GM21390 (cell line): ENCODE results near the gene TLE2.

Experiments
- ATAC-seq: cut with Tn5 transposase; IDR thresholded peaks from one replicate; pipeline ENCODE4 v1.9.1; 2021; ENCODE audit not compliant: unreplicated experiment

The TLE2 gene

DNA sequence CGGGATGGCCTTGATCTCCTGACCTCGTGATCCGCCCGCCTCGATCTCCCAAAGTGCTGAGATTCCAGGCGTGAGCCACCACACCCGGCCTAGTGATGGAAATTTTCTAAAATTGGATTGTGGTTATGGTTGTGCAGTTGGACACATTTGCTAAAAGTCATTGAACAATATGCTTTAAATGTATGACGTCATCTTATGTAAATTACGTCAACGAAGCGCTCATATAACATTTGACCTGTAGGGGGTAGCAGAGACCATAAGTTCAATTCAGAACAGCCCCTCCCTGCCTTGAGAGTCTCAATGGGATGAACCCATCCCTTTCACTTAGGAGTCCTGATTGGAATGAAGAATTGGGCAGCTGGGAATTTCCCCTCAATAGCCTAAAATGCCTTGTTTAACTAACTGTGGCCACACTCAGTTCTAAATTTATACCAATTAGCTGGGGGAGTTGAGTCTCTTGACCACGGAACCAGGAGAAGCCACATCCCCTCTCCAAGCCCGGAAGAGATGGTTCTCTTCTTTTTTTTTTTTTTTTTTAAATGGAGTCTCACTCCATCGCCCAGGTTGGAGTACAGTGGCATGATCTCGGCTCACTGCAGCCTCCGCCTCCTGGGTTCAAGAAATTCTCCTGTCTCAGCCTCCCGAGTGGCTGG lies 66.9 kb downstream of the TLE2 start:
- no peak for ATAC-seq

DNA sequence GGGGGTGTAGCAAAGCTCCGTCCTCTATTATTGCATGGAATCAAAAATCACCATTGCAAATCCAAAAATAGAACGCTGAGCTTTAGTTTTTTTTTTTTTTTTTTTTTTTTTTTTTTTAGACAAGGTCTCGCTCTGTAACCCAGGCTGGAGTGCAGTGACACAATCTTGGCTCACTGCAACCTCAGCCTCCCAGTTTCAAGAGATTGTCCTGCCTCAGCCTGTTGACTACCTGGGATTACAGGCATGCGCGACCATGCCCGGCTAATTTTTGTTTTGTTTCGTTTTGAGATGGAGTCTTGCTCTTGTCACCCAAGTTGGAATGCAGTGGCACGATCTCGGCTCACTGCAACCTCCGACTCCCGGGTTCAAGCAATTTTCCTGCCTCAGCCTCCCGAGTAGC lies 69.0 kb downstream of the TLE2 start:
- no peak for ATAC-seq

DNA sequence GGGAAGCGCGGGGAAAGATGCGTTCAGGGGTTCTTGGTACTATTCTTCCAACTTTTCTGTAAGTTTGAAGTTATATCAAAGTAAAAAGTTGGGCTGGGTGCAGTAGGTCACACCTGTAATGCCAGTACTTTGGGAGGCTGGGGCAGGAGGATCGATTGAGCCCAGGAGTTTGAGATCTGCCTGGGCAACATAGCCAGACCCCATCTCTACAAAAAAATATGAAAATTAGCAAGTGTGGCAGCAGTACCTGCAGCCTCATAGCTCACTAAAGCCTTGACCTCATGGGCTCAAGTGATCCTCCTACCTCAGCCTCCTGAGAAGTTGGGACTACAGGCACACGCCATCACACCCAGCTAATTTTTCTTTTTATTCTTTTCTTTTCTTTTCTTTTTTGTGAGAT lies 71.9 kb downstream of the TLE2 start:
- ATAC-seq = no peak

DNA sequence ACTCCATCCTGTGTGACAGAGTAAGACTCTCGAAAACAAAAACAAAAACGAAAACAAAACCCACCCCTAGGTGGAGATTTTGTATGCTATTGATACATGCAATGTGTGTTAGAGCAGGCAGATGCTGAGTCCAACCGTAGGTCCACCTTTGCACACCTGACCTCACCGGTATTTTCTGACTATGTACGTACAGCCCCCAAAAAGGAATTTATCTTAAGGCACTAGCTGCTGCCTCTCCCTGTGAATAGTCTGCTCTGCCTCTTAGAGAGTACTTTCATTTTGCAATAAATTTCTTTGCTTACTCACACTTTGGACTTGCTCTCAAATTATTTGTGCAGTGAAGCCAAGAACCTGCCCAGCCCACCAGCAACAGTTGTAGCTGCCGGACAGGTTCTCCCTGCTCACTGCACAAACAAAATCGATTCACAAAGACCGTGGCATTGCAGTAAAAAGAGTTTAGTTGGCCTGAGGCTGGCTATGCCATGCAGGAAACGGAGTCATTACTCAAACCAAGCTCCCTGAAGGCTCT lies 76.1 kb downstream of the TLE2 start:
- ATAC-seq = no peak

DNA sequence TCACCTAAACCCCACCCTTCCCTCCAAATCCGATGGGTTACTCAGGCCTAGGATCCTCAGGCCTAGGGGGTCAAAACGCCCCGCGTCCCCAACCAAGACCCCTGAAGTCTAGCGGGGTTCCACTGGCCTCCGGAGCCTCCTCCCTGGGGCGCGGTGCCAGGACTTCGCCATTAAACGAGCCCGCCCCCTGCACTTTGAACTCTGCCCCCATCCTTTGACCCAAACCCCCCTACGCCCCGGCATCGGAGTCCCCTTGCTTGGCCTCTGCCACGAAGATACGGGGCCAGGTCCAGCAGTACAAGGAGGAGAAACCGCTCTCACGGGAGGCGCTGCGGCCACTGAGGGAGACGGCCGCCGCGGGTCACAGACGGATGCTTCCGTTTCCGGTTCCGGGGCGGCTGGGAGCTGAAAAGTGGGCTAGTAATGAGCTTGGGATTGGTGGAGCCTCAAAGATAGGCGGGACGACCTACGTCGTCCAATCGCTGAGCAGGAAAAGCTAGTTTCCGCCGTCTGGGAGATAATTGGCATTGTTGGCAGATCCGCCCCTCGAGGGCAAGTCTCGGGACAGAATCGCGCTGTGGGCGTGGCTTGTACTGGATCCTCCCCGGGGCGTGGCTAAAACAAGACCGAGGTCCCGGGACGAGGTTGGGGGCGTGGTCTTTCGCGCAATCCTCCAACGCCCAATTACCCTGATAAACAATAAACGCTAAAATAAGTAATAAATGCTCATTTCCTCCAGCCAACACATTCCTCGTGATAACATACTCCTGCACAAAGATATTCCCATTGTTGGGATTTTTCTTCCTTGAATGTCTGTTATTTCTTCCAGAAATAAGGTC lies 78.6 kb downstream of the TLE2 start:
- peak; percentile 90 for ATAC-seq

DNA sequence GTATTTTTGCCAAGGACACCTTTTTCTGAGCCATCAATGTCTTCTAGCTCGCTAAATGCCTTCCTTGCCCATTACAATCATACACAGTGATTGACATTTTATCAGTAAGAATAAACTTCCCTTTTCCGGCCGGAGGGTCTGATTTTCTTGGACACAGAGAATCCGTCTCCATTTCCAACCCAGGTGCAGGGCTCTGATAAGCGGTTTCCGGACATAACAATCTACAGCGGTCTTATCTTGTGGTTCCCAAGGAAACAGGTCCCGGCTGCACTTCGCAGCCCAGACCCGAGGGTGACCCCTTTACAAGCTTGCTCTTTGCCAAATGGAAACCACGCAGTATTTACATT lies 79.2 kb downstream of the TLE2 start:
- no peak for ATAC-seq
